GM12878 (cell line): ENCODE results near the gene PRKAG2.

Experiments used
- CHD2 ChIP-seq: IDR thresholded peaks from 2 replicates; pipeline ENCODE4 v1.6.1; 2011; ENCODE audit warnings: low read depth, low read length, improper control_type of control experiment, borderline replicate concordance
- CREB1 ChIP-seq: IDR thresholded peaks from 2 replicates; pipeline ENCODE4 v1.6.1; 2012; ENCODE audit warnings: low read depth, mild to moderate bottlenecking, inconsistent platforms
- EZH2 ChIP-seq: IDR thresholded peaks from 2 replicates; pipeline ENCODE4 v1.6.1; 2012; ENCODE audit warnings: low read depth, mild to moderate bottlenecking, control low read depth, inconsistent platforms, low read length, borderline replicate concordance; ENCODE audit not compliant: control insufficient read depth
- HDAC6 ChIP-seq: fragments of 200-600 bp; sonication (generic); IDR thresholded peaks from one replicate; pipeline ENCODE4 v1.8.0; 2017; ENCODE audit warnings: antibody characterized with exemption; ENCODE audit not compliant: unreplicated experiment
- POLR2A ChIP-seq: IDR thresholded peaks from 2 replicates; pipeline ENCODE4 v1.6.1; 2011; ENCODE audit warnings: low read depth, mild to moderate bottlenecking, low read length
- RAD21 ChIP-seq: IDR thresholded peaks from 2 replicates; pipeline ENCODE4 v1.6.1; 2011; ENCODE audit warnings: mild to moderate bottlenecking, low read depth, low read length, moderate library complexity; ENCODE audit not compliant: insufficient read depth
- SP1 ChIP-seq: IDR thresholded peaks from one replicate; pipeline ENCODE4 v1.6.1; 2011; ENCODE audit warnings: low read depth, low read length
- SUZ12 ChIP-seq: fragments of 200-600 bp; sonication (generic); IDR thresholded peaks from one replicate; pipeline ENCODE4 v1.6.1; 2018; ENCODE audit warnings: antibody characterized with exemption, mild to moderate bottlenecking; ENCODE audit not compliant: unreplicated experiment
- TAF1 ChIP-seq: IDR thresholded peaks from 2 replicates; pipeline ENCODE4 v1.6.1; 2011; ENCODE audit warnings: mild to moderate bottlenecking, low read depth, low read length, borderline replicate concordance
- TARDBP ChIP-seq: IDR thresholded peaks from 2 replicates; pipeline ENCODE4 v1.6.1; 2016; ENCODE audit warnings: borderline replicate concordance
- TCF7 ChIP-seq: IDR thresholded peaks from 2 replicates; pipeline ENCODE4 v1.6.1; 2014; ENCODE audit warnings: antibody characterized with exemption, borderline replicate concordance
- TF ChIP-seq, protein P1 (sequence below), 3 experiments: IDR thresholded peaks in 2 of 3; conservative IDR thresholded peaks in 1 of 3; 2 replicates each; pipeline ENCODE4 v1.5.1; 2011; ENCODE audit warnings: low read depth in 3 of 3, low read length in 3 of 3, mild to moderate bottlenecking in 3 of 3, control low read depth in 2 of 3, moderate library complexity in 2 of 3, inconsistent platforms in 1 of 3, mixed read lengths in 1 of 3; ENCODE audit not compliant: control insufficient read depth in 2 of 3, insufficient read depth in 1 of 3; ENCODE audit errors: extremely low read depth in 1 of 3
- TF ChIP-seq, protein P2 (sequence below): fragments of 450-650 bp; IDR thresholded peaks from 2 replicates; pipeline ENCODE4 v1.6.1; 2017; ENCODE audit warnings: mild to moderate bottlenecking, low read depth, inconsistent platforms; ENCODE audit not compliant: poor library complexity, severe bottlenecking

DNA sequence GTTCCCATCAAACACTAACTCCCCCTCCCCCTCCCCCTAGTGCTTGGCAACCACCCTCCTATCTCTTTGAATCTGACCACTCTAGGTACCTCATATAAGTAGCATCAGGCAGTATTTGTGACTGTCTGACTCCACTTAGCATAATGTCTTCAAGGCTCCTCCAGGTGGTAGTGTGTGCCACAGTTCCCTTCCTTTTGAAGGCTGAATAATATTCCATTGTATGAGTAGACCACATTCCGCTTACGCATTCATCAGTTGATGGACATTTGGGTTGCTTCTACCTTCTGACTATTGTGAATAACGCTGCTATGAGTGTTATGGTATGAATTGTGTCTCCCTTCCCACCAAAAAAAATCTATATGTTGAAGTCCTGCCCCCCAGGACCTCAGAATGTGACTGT is 89.6 kb downstream of the PRKAG2 start:
- TF ChIP-seq POLR2A, result no peak
- no peak for TF ChIP-seq RAD21
- no peak for TF ChIP-seq CHD2
- TF ChIP-seq, protein P1, sequence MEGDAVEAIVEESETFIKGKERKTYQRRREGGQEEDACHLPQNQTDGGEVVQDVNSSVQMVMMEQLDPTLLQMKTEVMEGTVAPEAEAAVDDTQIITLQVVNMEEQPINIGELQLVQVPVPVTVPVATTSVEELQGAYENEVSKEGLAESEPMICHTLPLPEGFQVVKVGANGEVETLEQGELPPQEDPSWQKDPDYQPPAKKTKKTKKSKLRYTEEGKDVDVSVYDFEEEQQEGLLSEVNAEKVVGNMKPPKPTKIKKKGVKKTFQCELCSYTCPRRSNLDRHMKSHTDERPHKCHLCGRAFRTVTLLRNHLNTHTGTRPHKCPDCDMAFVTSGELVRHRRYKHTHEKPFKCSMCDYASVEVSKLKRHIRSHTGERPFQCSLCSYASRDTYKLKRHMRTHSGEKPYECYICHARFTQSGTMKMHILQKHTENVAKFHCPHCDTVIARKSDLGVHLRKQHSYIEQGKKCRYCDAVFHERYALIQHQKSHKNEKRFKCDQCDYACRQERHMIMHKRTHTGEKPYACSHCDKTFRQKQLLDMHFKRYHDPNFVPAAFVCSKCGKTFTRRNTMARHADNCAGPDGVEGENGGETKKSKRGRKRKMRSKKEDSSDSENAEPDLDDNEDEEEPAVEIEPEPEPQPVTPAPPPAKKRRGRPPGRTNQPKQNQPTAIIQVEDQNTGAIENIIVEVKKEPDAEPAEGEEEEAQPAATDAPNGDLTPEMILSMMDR (IDR thresholded peaks at IDR 0.05 in 2 of 3, conservative IDR thresholded peaks at IDR 0.05 in 1 of 3; ENCODE audit: control insufficient read depth in 2 of 3, extremely low read depth in 1 of 3, insufficient read depth in 1 of 3, low read depth in 3 of 3, low read length in 3 of 3), result no peak
- no peak for TF ChIP-seq HDAC6
- TF ChIP-seq TARDBP, result no peak
- no peak for TF ChIP-seq TCF7
- no peak for TF ChIP-seq SP1
- TF ChIP-seq SUZ12, result no peak
- no peak for TF ChIP-seq TAF1
- no peak for TF ChIP-seq CREB1
- TF ChIP-seq EZH2, result no peak
- TF ChIP-seq, protein P2, sequence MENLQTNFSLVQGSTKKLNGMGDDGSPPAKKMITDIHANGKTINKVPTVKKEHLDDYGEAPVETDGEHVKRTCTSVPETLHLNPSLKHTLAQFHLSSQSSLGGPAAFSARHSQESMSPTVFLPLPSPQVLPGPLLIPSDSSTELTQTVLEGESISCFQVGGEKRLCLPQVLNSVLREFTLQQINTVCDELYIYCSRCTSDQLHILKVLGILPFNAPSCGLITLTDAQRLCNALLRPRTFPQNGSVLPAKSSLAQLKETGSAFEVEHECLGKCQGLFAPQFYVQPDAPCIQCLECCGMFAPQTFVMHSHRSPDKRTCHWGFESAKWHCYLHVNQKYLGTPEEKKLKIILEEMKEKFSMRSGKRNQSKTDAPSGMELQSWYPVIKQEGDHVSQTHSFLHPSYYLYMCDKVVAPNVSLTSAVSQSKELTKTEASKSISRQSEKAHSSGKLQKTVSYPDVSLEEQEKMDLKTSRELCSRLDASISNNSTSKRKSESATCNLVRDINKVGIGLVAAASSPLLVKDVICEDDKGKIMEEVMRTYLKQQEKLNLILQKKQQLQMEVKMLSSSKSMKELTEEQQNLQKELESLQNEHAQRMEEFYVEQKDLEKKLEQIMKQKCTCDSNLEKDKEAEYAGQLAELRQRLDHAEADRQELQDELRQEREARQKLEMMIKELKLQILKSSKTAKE, result no peak
